GM23248 (cell line): ENCODE results near the gene BRI3BP. TPM values are rescaled to one million over a fixed set of nuclear protein-coding genes. Genes with fewer than 3 reads are reported as not detected.
A peak's percentile ranks its signal among the peaks of the same experiment; 100 is the strongest.

ENCODE experiments used
- DNase-seq: peaks from one replicate; pipeline ENCODE4 v3.0.0-alpha.2; 2015
- H2AFZ ChIP-seq: fragments of 200-600 bp; sonication (generic); 2 replicates; pipeline ENCODE4 v1.6.1; 2016; ENCODE audit warnings: antibody characterized with exemption
- H3F3A ChIP-seq: fragments of 200-600 bp; sonication (generic); 2 replicates; pipeline ENCODE4 v1.6.1; 2016; ENCODE audit warnings: mild to moderate bottlenecking, antibody characterized with exemption, mixed run types; ENCODE audit not compliant: insufficient read depth
- H3K27ac ChIP-seq: fragments of 200-600 bp; sonication (generic); 2 replicates; pipeline ENCODE4 v1.5.1; 2016; ENCODE audit warnings: mild to moderate bottlenecking
- H3K27me3 ChIP-seq: fragments of 200-600 bp; sonication (generic); replicated peaks from 2 replicates; pipeline ENCODE4 v1.6.1; 2016; ENCODE audit warnings: mild to moderate bottlenecking; ENCODE audit not compliant: insufficient read depth
- H3K36me3 ChIP-seq: fragments of 200-600 bp; sonication (generic); 2 replicates; pipeline ENCODE4 v1.6.1; 2016; ENCODE audit warnings: low read depth, mild to moderate bottlenecking
- H3K4me1 ChIP-seq: fragments of 200-600 bp; sonication (generic); 2 replicates; pipeline ENCODE4 v1.6.1; 2016; ENCODE audit warnings: mild to moderate bottlenecking; ENCODE audit not compliant: insufficient read depth
- H3K4me2 ChIP-seq: fragments of 200-600 bp; sonication (generic); one replicate; pipeline ENCODE4 v1.6.1; 2016; ENCODE audit warnings: mild to moderate bottlenecking; ENCODE audit not compliant: unreplicated experiment
- H3K4me3 ChIP-seq: fragments of 200-600 bp; sonication (generic); 2 replicates; pipeline ENCODE4 v1.5.1; 2016; ENCODE audit warnings: mild to moderate bottlenecking
- H3K79me2 ChIP-seq: fragments of 200-600 bp; sonication (generic); 2 replicates; pipeline ENCODE4 v1.6.1; 2016; ENCODE audit warnings: mild to moderate bottlenecking; ENCODE audit not compliant: insufficient read depth
- H3K9ac ChIP-seq: fragments of 200-600 bp; sonication (generic); 2 replicates; pipeline ENCODE4 v1.6.1; 2016; ENCODE audit warnings: mild to moderate bottlenecking
- H3K9me2 ChIP-seq: fragments of 200-600 bp; sonication (generic); 2 replicates; pipeline ENCODE4 v1.6.1; 2016; ENCODE audit warnings: mixed run types, mild to moderate bottlenecking, moderate library complexity; ENCODE audit not compliant: insufficient read depth
- H3K9me3 ChIP-seq: fragments of 200-600 bp; sonication (generic); one replicate; pipeline ENCODE4 v1.6.1; 2017; ENCODE audit warnings: low read depth
- H4K20me1 ChIP-seq: fragments of 200-600 bp; sonication (generic); 2 replicates; pipeline ENCODE4 v1.6.0; 2016; ENCODE audit not compliant: insufficient read depth
- EZH2 ChIP-seq: fragments of 200-600 bp; sonication (generic); IDR thresholded peaks from 2 replicates; pipeline ENCODE4 v1.6.1; 2018; ENCODE audit warnings: antibody characterized with exemption, mild to moderate bottlenecking; ENCODE audit not compliant: insufficient read depth, poor library complexity, severe bottlenecking
- EZH2phosphoT487 ChIP-seq: fragments of 200-600 bp; sonication (generic); IDR thresholded peaks from 2 replicates; pipeline ENCODE4 v1.6.1; 2018; ENCODE audit warnings: antibody characterized with exemption, moderate library complexity, mild to moderate bottlenecking, low read depth; ENCODE audit not compliant: insufficient read depth
- WGBS, 2 experiments: methylation state at CpG; one replicate each; pipeline ENCODE4 v1.1.6; 2015 to 2017; ENCODE audit warnings: low lambda C conversion rate in 2 of 2, low coverage in 1 of 2; ENCODE audit errors: missing lambda C conversion rate in 2 of 2; 5-methylcytosine and 5-hydroxymethylcytosine counted together
- in situ Hi-C: fragments of 300-500 bp; cut with MboI; formaldehyde crosslinking; loops from 2 replicates; pipeline ENCODE4 v1.15.0; 2020
- polyA plus RNA-seq: library from polyadenylated mRNA; unstranded; fragments of >200 nt; fragmentation: Nextera tagmentation; extraction: Ambion mirVana; gene quantifications from 2 replicates; pipeline ENCODE4 v1.2.1, GENCODE V29; 2016
- total RNA-seq: library from RNA; depleted of rRNA; stranded (reverse); fragments of >200 nt; shearing (Covaris generic); gene quantifications from 2 replicates; pipeline ENCODE4 v1.2.3, GENCODE V29; 2014

Gene BRI3BP
- total and polyA plus RNA-seq, 2 experiments from 2014 or later: 3.5 to 4.2 TPM

DNA sequence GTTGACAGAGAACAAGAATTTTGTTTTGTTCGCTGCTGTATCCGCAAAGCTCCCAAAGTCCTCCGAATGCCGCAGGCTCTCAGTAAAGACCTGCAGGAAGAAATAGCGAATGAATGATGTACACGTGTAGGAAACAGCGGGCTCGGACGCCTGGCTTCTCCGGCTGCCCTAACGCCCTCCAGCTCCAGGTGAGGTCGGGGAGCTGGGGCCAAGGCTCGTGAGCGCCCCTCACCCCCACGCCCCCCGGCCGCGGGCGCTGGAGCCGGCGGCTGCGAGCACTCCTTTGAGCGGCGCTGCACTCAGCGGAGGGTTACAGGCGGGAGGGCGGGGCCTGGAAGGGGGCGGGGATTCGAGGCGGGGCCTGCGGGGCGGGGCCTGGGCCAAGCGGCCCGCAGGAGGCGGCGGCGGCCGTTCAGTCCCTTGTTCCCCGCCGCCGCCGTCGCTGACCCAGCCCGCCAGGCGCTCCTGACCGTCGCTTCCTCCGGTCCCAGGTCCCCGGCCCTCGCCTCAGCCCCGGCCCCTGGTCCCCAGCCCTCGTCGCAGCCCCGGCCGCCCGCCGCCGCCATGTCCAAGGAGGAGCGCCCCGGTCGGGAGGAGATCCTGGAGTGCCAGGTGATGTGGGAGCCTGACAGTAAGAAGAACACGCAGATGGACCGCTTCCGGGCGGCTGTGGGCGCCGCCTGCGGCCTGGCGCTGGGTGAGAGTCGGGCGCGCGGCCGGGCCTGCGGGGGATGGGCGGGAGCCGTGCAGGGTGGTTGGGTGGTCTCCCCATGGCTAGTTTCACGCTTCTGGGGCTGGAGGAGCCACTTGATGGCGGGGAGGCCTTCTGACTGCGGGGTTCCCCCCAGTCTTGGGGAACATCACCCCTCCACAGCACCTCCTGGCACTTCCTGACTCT, 71.8 kb downstream of the BRI3BP start, which contains the start of gene AACS:
AACS (plus strand) TSS at position 415 of the 898 bp plus-strand sequence; CDS start at position 565, 150 bp downstream.
- H3K36me3 ChIP-seq: no peaks in the 10 kb centered on the region
- 0 out of 2 replicates have a peak, but pooled peaks cover 4% of the 10 kb centered on the region for H3F3A ChIP-seq
- no peak within 1 kb of the TSS for H3K27ac ChIP-seq
- H3K9ac ChIP-seq: peak within 1 kb of the TSS; percentile 83
- peaks cover 17% of the 10 kb centered on the region for H3K4me1 ChIP-seq
- H3K4me2 ChIP-seq: peak within 1 kb of the TSS; percentile 79
- no peak for TF ChIP-seq EZH2
- no peak for TF ChIP-seq EZH2phosphoT487
- peak within 1 kb of the TSS; percentile 85 for H3K4me3 ChIP-seq
- H3K9me2 ChIP-seq: no peaks in the 10 kb centered on the region
- H3K79me2 ChIP-seq: peaks cover 13% of the 10 kb centered on the region
- no peaks in the 10 kb centered on the region for H3K9me3 ChIP-seq
- 2% methylated on average over 24 to 64 of the region's 80 CpGs for WGBS, 2 experiments
- H3K27me3 ChIP-seq: no peaks in the 10 kb centered on the region
- peak within 1 kb of the TSS; percentile 89 for H2AFZ ChIP-seq
- DNase-seq: peak; percentile 88
- H4K20me1 ChIP-seq: no peaks in the 10 kb centered on the region
- in situ Hi-C loops: no loop called here

DNA sequence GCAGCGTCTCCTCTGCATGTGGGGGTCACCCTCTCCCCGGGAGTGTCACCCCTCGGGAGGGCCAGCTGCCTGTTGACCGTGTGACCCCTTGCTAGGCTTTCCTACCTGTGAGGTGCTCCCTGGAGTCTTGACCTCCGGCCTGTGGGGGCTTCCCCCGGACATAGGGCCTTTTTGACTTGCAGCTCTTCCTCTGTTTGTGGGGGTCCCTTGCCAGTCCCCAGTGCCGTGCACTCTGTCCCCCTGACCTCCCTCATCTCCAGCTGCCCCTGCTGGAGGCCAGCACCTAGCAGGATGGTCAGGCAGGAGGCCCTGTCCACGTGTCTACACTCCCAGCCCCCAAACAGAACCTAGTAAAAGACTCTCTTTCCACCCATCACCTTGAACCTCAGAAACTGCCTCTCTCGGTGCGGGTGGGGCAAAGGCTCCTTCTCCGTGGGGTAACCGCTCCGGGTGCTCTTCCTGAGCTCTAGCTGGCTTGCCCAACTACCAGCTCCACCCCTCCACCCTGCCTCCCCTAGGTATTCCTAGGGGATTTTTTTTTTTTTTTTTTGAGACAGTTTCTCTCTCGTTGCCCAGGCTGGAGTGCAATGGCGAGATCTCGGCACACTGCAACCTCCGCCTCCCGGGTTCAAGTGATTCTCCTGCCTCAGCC, 72.6 kb downstream of the BRI3BP start:
- H3K4me3 ChIP-seq: peak overlapping the region; percentile 85
- 29 to 35% methylated on average over 18 of the region's 18 CpGs for WGBS, 2 experiments
- peak overlapping the region; percentile 83 for H3K9ac ChIP-seq
- H3K27me3 ChIP-seq: no peaks in the 10 kb centered on the region
- DNase-seq: peak; percentile 27
- H3K79me2 ChIP-seq: peaks cover 13% of the 10 kb centered on the region
- peak overlapping the region; percentile 79 for H3K4me2 ChIP-seq
- no peaks in the 10 kb centered on the region for H3K9me3 ChIP-seq
- in situ Hi-C loops: no loop called here
- no peaks in the 10 kb centered on the region for H3K36me3 ChIP-seq
- no peaks in the 10 kb centered on the region for H3K9me2 ChIP-seq
- peak overlapping the region; percentile 89 for H2AFZ ChIP-seq
- no peak overlapping the region for H3K27ac ChIP-seq
- H4K20me1 ChIP-seq: no peaks in the 10 kb centered on the region
- H3K4me1 ChIP-seq: peaks cover 17% of the 10 kb centered on the region
- H3F3A ChIP-seq: 0 out of 2 replicates have a peak, but pooled peaks cover 4% of the 10 kb centered on the region
- TF ChIP-seq EZH2: no peak
- no peak for TF ChIP-seq EZH2phosphoT487

DNA sequence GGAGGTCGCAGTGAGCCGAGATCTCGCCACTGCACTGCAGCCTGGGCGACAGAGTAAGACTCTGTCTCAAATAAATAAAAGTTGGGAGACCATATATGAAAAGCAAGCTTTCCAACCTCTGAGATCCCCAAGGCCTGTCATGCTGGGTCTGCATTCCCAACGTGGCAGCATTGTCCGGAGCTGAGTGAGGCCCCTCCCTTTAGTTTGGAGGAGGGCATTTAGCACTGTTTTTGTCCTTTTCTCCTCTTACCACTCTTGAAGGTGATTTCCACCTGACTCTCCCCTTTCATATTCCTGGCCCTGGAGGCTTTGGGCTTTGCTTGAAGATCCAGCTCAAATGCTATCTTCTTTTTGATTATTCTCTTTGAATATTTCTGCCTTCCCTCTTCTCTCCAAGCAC, 74.9 kb downstream of the BRI3BP start:
- H3K9me2 ChIP-seq: no peaks in the 10 kb centered on the region
- H3K27me3 ChIP-seq: no peaks in the 10 kb centered on the region
- peaks cover 24% of the 10 kb centered on the region for H3K79me2 ChIP-seq
- H3F3A ChIP-seq: 0 out of 2 replicates have a peak, but pooled peaks cover 4% of the 10 kb centered on the region
- H3K4me3 ChIP-seq: no peak overlapping the region
- in situ Hi-C loops: no loop called here
- no peak for DNase-seq
- peaks cover 17% of the 10 kb centered on the region for H3K4me1 ChIP-seq
- no peak overlapping the region for H3K27ac ChIP-seq
- 69% methylated on average over 6 of the region's 6 CpGs for WGBS, 2 experiments
- H3K4me2 ChIP-seq: no peak overlapping the region
- no peaks in the 10 kb centered on the region for H4K20me1 ChIP-seq
- no peak overlapping the region for H2AFZ ChIP-seq
- H3K9me3 ChIP-seq: no peaks in the 10 kb centered on the region
- H3K9ac ChIP-seq: no peak overlapping the region
- TF ChIP-seq EZH2: no peak
- TF ChIP-seq EZH2phosphoT487: no peak
- H3K36me3 ChIP-seq: no peaks in the 10 kb centered on the region

DNA sequence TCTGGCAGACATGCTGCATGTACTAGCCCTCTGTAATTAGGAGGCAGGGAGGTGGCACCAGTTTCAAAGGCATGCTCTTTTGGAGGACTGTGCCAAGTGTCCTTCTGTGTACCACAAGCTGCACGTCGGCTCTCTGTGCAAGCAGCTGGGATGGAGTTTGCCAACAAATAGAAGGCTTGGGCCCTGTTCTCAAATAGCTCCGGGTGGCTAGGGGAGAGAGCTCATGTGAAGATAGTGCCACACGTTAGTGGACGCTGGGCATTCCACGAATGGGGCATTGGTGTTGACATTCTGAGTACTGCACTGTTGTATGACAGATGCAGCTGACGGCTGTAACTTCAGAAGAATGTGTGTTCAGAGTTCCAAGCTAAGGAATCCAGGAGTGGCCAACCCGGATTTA, 76.2 kb downstream of the BRI3BP start:
- H4K20me1 ChIP-seq: no peaks in the 10 kb centered on the region
- H3K79me2 ChIP-seq: peaks cover 34% of the 10 kb centered on the region
- in situ Hi-C loops: no loop called here
- H3K9me2 ChIP-seq: no peaks in the 10 kb centered on the region
- H3K4me3 ChIP-seq: no peak overlapping the region
- H3K27ac ChIP-seq: no peak overlapping the region
- H2AFZ ChIP-seq: no peak overlapping the region
- WGBS, 2 experiments: 46 to 52% methylated on average over 8 of the region's 8 CpGs
- H3K27me3 ChIP-seq: no peaks in the 10 kb centered on the region
- no peak for DNase-seq
- no peak overlapping the region for H3K9ac ChIP-seq
- no peaks in the 10 kb centered on the region for H3K36me3 ChIP-seq
- no peak for TF ChIP-seq EZH2phosphoT487
- no peak for TF ChIP-seq EZH2
- peaks cover 17% of the 10 kb centered on the region for H3K4me1 ChIP-seq
- no peak overlapping the region for H3K4me2 ChIP-seq
- no peaks in the 10 kb centered on the region for H3K9me3 ChIP-seq
- H3F3A ChIP-seq: 0 out of 2 replicates have a peak, but pooled peaks cover 4% of the 10 kb centered on the region
